HepG2 (cell line): Measurements from ENCODE around the gene SYTL5. TPM values are rescaled to one million over a fixed set of nuclear protein-coding genes. Genes with fewer than 3 reads are reported as not detected.

ENCODE experiments used
- ATAC-seq: fragments of 200-7000 bp; cut with Tn5 transposase; 3 replicates; pipeline ENCODE4 v1.9.1; 2020; ENCODE audit warnings: mild to moderate bottlenecking, moderate library complexity
- BruUV-seq: library from RNA; stranded (reverse); fragments of 400-500 nt; replicated peaks from 2 replicates; lab custom pipeline; 2021; lab: Mats Ljungman, UMichigan
- CTCF ChIA-PET: fragments of 300-600 bp; formaldehyde crosslinking; extraction: SDS; loops from one replicate; lab custom pipeline; 2021; ENCODE audit warnings: low total read pairs, inconsistent platforms, low intra/inter-chr PET ratio; lab: Yijun Ruan, JAX
- POLR2A ChIA-PET: fragments of 350-600 bp; sonication (Branson Sonifier 250); formaldehyde crosslinking; loops from one replicate; lab custom pipeline; 2020; ENCODE audit warnings: antibody characterized with exemption, inconsistent platforms; lab: Yijun Ruan, JAX
- DNase-seq: peaks from one replicate; pipeline ENCODE4 v3.0.0-alpha.2; 2015; ENCODE audit warnings: low spot score
- FAIRE-seq: peaks from 3 replicates; lab custom pipeline; 2011; peaks lifted over from hg19 to GRCh38; lab: Jason Lieb, UNC
- H2AFZ ChIP-seq: one replicate; pipeline ENCODE4 v1.6.1; 2011; ENCODE audit warnings: low read length, inconsistent platforms
- H3K27ac ChIP-seq: fragments of 300-600 bp; 3 replicates; pipeline ENCODE4 v1.8.0; 2011; ENCODE audit warnings: mixed run types, mild to moderate bottlenecking, mixed read lengths, low read length, inconsistent platforms; ENCODE audit not compliant: insufficient read depth; ENCODE audit errors: extremely low read length
- H3K27me3 ChIP-seq, 2 experiments: fragments of 200-600 bp in 1 of 2; 2 replicates in 1 of 2; 3 replicates in 1 of 2; pipeline versions ENCODE4 v1.6.0 to v1.8.0; 2011; ENCODE audit warnings: low read length in 2 of 2, mild to moderate bottlenecking in 2 of 2, moderate library complexity in 2 of 2, inconsistent platforms in 1 of 2; ENCODE audit not compliant: insufficient read depth in 2 of 2, control insufficient read depth in 1 of 2
- H3K36me3 ChIP-seq, 2 experiments: fragments of 200-600 bp in 1 of 2; replicated peaks in 1 of 2; 2 replicates in 1 of 2; 3 replicates in 1 of 2; pipeline versions ENCODE4 v1.5.1 to v1.8.0; 2011; ENCODE audit warnings: low read length in 2 of 2, inconsistent platforms in 1 of 2; ENCODE audit not compliant: insufficient read depth in 2 of 2, control insufficient read depth in 1 of 2
- H3K4me1 ChIP-seq: 2 replicates; pipeline ENCODE4 v1.5.1; 2012; ENCODE audit warnings: low read length, inconsistent platforms; ENCODE audit not compliant: insufficient read depth
- H3K4me2 ChIP-seq: 2 replicates; pipeline ENCODE4 v1.6.0; 2011; ENCODE audit warnings: low read depth, low read length, inconsistent platforms
- H3K4me3 ChIP-seq, 3 experiments: fragments of 200-600 bp in 1 of 3; sonication (generic), shearing (Covaris generic) in 1 of 3; replicated peaks in 1 of 3; 2 replicates each; pipeline ENCODE4 v1.5.1; 2011 to 2016; ENCODE audit warnings: low read length in 3 of 3, inconsistent platforms in 2 of 3, low read depth in 2 of 3, mild to moderate bottlenecking in 2 of 3, control low read depth in 1 of 3, mixed read lengths in 1 of 3; ENCODE audit not compliant: insufficient read depth in 1 of 3
- H3K79me2 ChIP-seq: one replicate; pipeline ENCODE4 v1.6.1; 2011; ENCODE audit warnings: low read length, inconsistent platforms; ENCODE audit not compliant: insufficient read depth
- H3K9ac ChIP-seq: 2 replicates; pipeline ENCODE4 v1.6.0; 2011; ENCODE audit warnings: mild to moderate bottlenecking, low read depth, low read length, inconsistent platforms; ENCODE audit not compliant: insufficient read depth
- H3K9me3 ChIP-seq: 2 replicates; pipeline ENCODE4 v1.5.1; 2012; ENCODE audit warnings: mild to moderate bottlenecking, low read length
- H4K20me1 ChIP-seq: 2 replicates; pipeline ENCODE4 v1.6.0; 2011; ENCODE audit warnings: inconsistent platforms, mild to moderate bottlenecking, low read length, moderate library complexity; ENCODE audit not compliant: insufficient read depth
- CHD2 ChIP-seq: IDR thresholded peaks from 2 replicates; pipeline ENCODE4 v1.6.1; 2011; ENCODE audit warnings: low read depth, low read length, improper control_type of control experiment
- EHMT2 ChIP-seq: fragments of 200-600 bp; sonication (generic); IDR thresholded peaks from 2 replicates; pipeline ENCODE4 v1.7.0; 2017; ENCODE audit warnings: antibody characterized with exemption, low read depth, low read length, borderline replicate concordance
- ETV5 ChIP-seq: IDR thresholded peaks from 2 replicates; pipeline ENCODE4 v1.6.1; 2018; ENCODE audit warnings: missing biosample characterization, missing genetic modification reagents, inconsistent platforms, borderline replicate concordance
- IKZF1 ChIP-seq: fragments of 450-650 bp; IDR thresholded peaks from 2 replicates; pipeline ENCODE4 v1.7.1; 2016
- KAT2B ChIP-seq: fragments of 150-350 bp; IDR thresholded peaks from 2 replicates; pipeline ENCODE4 v1.6.1; 2014; ENCODE audit warnings: low read depth, low read length, borderline replicate concordance
- MYPOP ChIP-seq: sonication (generic); formaldehyde crosslinking; IDR thresholded peaks from 2 replicates; pipeline ENCODE4 v1.8.1; 2023; ENCODE audit warnings: mild to moderate bottlenecking, moderate library complexity, missing genetic modification reagents
- PRPF4 ChIP-seq: fragments of 200-400 bp; formaldehyde crosslinking; IDR thresholded peaks from 2 replicates; pipeline ENCODE4 v1.6.1; 2016; ENCODE audit warnings: low read length, low read depth; ENCODE audit not compliant: poor library complexity, severe bottlenecking
- REXO4 ChIP-seq: sonication (generic); formaldehyde crosslinking; IDR thresholded peaks from 2 replicates; pipeline ENCODE4 v1.8.0; 2022; ENCODE audit warnings: missing genetic modification reagents, mild to moderate bottlenecking, borderline replicate concordance
- SETDB1 ChIP-seq: sonication (generic); formaldehyde crosslinking; IDR thresholded peaks from 2 replicates; pipeline ENCODE4 v1.5.1; 2020; ENCODE audit warnings: missing genetic modification reagents, mild to moderate bottlenecking, borderline replicate concordance
- TBX3 ChIP-seq: fragments of 450-650 bp; IDR thresholded peaks from 2 replicates; pipeline ENCODE4 v1.6.1; 2017; ENCODE audit warnings: antibody characterized with exemption, mild to moderate bottlenecking, inconsistent platforms, borderline replicate concordance
- TP53 ChIP-seq: sonication (generic); formaldehyde crosslinking; conservative IDR thresholded peaks from 2 replicates; pipeline ENCODE4 v1.4.0; 2020; ENCODE audit warnings: missing genetic modification reagents
- ZBTB33 ChIP-seq: sonication (generic); formaldehyde crosslinking; IDR thresholded peaks from 2 replicates; pipeline ENCODE4 v1.4.0; 2020; ENCODE audit warnings: missing genetic modification reagents
- ZNF44 ChIP-seq: sonication (generic); formaldehyde crosslinking; IDR thresholded peaks from 2 replicates; pipeline ENCODE4 v1.5.1; 2020; ENCODE audit warnings: mild to moderate bottlenecking, missing genetic modification reagents
- WGBS: methylation state at CpG from one replicate; pipeline ENCODE4 v1.1.6; 2017; ENCODE audit warnings: low lambda C conversion rate; 5-methylcytosine and 5-hydroxymethylcytosine counted together
- in situ Hi-C: cut with HindIII; loops from 2 replicates; pipeline ENCODE4 v1.10.0; 2017; ENCODE audit warnings: low pct_unique_long_range_greater_than_20kb; ENCODE audit not compliant: extremely low pct_ligation_motif_present
- intact Hi-C: fragments of 100-400 bp; cut with micrococcal nuclease; formaldehyde crosslinking; loops from one replicate; pipeline ENCODE4 v1.10.0; 2022; ENCODE audit not compliant: unreplicated experiment
- polyA plus RNA-seq, 8 experiments: library from polyadenylated mRNA; depleted of rRNA in 3 of 8; stranded (reverse) in 7 of 8; unstranded in 1 of 8; fragments of >200 nt; fragmentation: Illumina TruSeq in 4 of 8; extraction: Trizol in 4 of 8; gene quantifications; 2 replicates each; pipeline versions ENCODE4 v1.2.1 to v1.2.3, GENCODE V29; 2011 to 2016; ENCODE audit warnings: low read depth in 4 of 8, missing spikeins in 1 of 8, mixed read lengths in 1 of 8; ENCODE audit not compliant: insufficient read depth in 1 of 8
- total RNA-seq, 5 experiments: library from RNA; depleted of rRNA; stranded (reverse); fragments of >200 nt; fragmentation: Illumina TruSeq; extraction: Trizol; gene quantifications; 2 replicates each; pipeline ENCODE4 v1.2.3, GENCODE V29; 2016; ENCODE audit warnings: low read depth in 1 of 5
- TF ChIP-seq, protein P1 (sequence below): sonication (generic); formaldehyde crosslinking; IDR thresholded peaks from 2 replicates; pipeline ENCODE4 v1.9.0; 2021; ENCODE audit warnings: missing genetic modification reagents, mild to moderate bottlenecking, borderline replicate concordance

Gene SYTL5
- total and polyA plus RNA-seq, 2 of the 13 experiments (the other 11 are each of a cell fraction or from before 2014, with no cell fraction given) = not detected

DNA sequence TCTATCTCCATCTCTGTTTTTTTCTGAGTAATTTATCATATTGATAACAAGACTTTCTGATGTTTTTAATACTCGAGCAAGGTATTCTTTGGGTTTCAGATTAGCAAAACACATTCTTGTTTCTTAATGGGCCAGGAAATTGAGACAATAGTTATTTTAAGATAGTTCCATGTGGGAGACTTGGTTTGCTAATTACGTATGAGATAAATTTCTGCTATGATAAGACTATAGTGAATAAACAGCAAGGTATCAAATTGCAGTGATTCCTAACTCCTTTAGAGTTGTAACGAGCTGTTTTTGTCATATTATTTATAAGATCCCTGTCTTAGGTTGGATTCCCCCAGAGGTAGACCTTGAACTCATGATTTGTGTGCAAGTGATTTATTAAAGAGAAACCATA is 38.3 kb downstream of the SYTL5 start:
- Histone ChIP-seq H3K4me3 (no peak overlapping the region), H4K20me1 (no peaks in the 10 kb centered on the region), H3K79me2 (no peaks in the 10 kb centered on the region), H3K9me3 (no peaks in the 10 kb centered on the region), H3K27ac (no peak overlapping the region), H3K4me2 (no peak overlapping the region), H3K36me3 (no peaks in the 10 kb centered on the region), H3K9ac (no peak overlapping the region), H2AFZ (no peak overlapping the region), H3K4me1 (no peaks in the 10 kb centered on the region), H3K27me3 (no peaks in the 10 kb centered on the region)
- no TSS peak for BruUV-seq
- POLR2A ChIA-PET = no interaction called here
- CTCF ChIA-PET = no interaction called here
- FAIRE-seq (no peak), DNase-seq (no peak), ATAC-seq (no peak)
- intact Hi-C loops = no loop called here
- 29% methylated on average over 3 of the region's 3 CpGs for WGBS
- TF ChIP-seq TP53 = no peak
- in situ Hi-C loops = no loop called here

DNA sequence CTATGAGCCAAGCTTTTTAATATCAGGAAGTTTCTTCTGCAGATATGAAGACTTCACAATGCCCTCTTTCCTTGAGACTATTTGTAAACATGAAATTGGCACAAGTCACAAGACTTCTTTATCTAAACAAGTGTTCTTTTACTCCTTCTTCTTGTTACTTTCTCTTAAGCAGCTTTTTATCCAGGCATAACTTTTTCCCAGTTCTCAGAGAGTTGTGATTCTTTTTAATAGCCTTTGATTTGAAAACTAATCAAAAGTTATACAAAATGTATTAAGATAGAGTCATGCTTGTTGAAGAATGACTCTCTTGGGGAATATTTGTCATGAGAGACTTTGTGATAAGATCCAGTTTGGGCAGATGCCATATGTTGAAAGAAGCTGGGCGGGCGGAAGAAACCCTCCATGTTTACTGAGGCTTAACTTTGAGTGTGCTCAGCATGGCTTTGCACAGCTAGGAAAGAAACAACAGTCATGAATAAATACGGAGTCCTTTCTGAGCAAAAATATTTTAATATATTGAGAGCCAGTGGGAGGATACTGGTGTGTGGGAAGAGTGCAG is 39.3 kb downstream of the SYTL5 start:
- Histone ChIP-seq H3K27ac (no peak overlapping the region), H3K4me1 (no peaks in the 10 kb centered on the region), H3K9ac (no peak overlapping the region), H3K4me3 (no peak overlapping the region), H3K79me2 (no peaks in the 10 kb centered on the region), H3K27me3 (no peaks in the 10 kb centered on the region), H4K20me1 (no peaks in the 10 kb centered on the region), H3K4me2 (no peak overlapping the region), H2AFZ (no peak overlapping the region), H3K36me3 (no peaks in the 10 kb centered on the region), H3K9me3 (no peaks in the 10 kb centered on the region)
- intact Hi-C loops = no loop called here
- POLR2A ChIA-PET = no interaction called here
- ATAC-seq (no peak), DNase-seq (no peak), FAIRE-seq (no peak)
- CTCF ChIA-PET = no interaction called here
- BruUV-seq = no TSS peak
- WGBS = 26% methylated on average over 3 of the region's 3 CpGs
- in situ Hi-C loops = no loop called here
- TF ChIP-seq TBX3 = no peak
- TF ChIP-seq CHD2 = no peak
- no peak for TF ChIP-seq MYPOP
- TF ChIP-seq ZNF44 = no peak
- no peak for TF ChIP-seq KAT2B
- TF ChIP-seq REXO4 (CRISPR knock-in tag) = no peak
- TF ChIP-seq ZBTB33 (CRISPR knock-in tag) = no peak
- no peak for TF ChIP-seq EHMT2
- TF ChIP-seq, protein P1, sequence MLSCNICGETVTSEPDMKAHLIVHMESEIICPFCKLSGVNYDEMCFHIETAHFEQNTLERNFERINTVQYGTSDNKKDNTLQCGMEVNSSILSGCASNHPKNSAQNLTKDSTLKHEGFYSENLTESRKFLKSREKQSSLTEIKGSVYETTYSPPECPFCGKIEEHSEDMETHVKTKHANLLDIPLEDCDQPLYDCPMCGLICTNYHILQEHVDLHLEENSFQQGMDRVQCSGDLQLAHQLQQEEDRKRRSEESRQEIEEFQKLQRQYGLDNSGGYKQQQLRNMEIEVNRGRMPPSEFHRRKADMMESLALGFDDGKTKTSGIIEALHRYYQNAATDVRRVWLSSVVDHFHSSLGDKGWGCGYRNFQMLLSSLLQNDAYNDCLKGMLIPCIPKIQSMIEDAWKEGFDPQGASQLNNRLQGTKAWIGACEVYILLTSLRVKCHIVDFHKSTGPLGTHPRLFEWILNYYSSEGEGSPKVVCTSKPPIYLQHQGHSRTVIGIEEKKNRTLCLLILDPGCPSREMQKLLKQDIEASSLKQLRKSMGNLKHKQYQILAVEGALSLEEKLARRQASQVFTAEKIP (CRISPR knock-in tag) = no peak
- TF ChIP-seq PRPF4 = no peak
- TF ChIP-seq ETV5 = no peak
- TF ChIP-seq SETDB1 (CRISPR knock-in tag) = no peak
- no peak for TF ChIP-seq IKZF1
